Mesothelial cell of epicardium (in vitro differentiated cells): ENCODE measurements around the gene FAM210B. TPM values are rescaled to one million over a fixed set of nuclear protein-coding genes. Genes with fewer than 3 reads are reported as not detected.
A peak's percentile ranks its signal among the peaks of the same experiment; 100 is the strongest.

Source experiments
- DNase-seq, 2 experiments: peaks; one replicate each; pipeline ENCODE4 v3.0.0; 2021; ENCODE audit warnings: low spot score in 2 of 2; ENCODE audit not compliant: unreplicated experiment in 2 of 2
- H3K27ac Mint-ChIP-seq: 2 replicates; pipeline ENCODE4 v1.8.0; 2021; ENCODE audit warnings: mixed read lengths
- H3K27me3 Mint-ChIP-seq: 2 replicates; pipeline ENCODE4 v1.8.0; 2021; ENCODE audit warnings: low read depth, mixed read lengths
- H3K36me3 Mint-ChIP-seq: 2 replicates; pipeline ENCODE4 v1.8.0; 2021; ENCODE audit warnings: mixed read lengths
- H3K4me1 Mint-ChIP-seq: 2 replicates; pipeline ENCODE4 v1.8.0; 2021; ENCODE audit warnings: mixed read lengths
- H3K4me3 Mint-ChIP-seq: 2 replicates; pipeline ENCODE4 v1.8.0; 2021; ENCODE audit warnings: mild to moderate bottlenecking, moderate library complexity, mixed read lengths
- H3K9me3 Mint-ChIP-seq: 2 replicates; pipeline ENCODE4 v1.8.0; 2021; ENCODE audit warnings: mixed read lengths
- CTCF ChIP-seq: fragments of 200-600 bp; sonication (generic); IDR thresholded peaks from one replicate; pipeline ENCODE4 v1.5.0; 2021; ENCODE audit warnings: antibody characterized with exemption; ENCODE audit not compliant: unreplicated experiment
- total RNA-seq: library from RNA; stranded (reverse); gene quantifications from 3 replicates; pipeline ENCODE4 v1.2.1, GENCODE V29; 2021

FAM210B gene
- total RNA-seq, 1 donor from 2014 or later = 66.4 TPM

DNA sequence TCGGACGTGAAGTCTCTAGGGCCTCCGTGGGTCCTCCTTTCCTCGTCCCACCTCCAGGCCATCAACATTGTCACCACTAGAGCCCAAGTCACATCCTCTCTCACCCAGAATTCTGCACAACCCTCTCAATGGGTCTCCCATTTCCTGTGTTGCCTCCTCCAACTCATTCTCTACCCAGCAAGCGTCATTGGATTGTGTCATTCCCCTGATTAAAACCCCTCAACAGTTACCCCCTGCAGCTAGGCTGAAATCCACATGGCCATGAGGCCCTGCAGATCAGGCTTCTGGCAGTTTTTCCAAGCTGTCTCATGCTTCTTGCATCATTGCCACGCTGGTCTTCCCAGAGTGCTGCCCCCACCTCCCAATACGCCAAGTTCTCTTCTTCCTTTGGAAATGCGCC lies 12.9 kb upstream of the FAM210B start:
- Mint-ChIP-seq H3K36me3 (no peaks in the 10 kb centered on the region), H3K27ac (no peak overlapping the region), H3K9me3 (no peaks in the 10 kb centered on the region), H3K4me3 (no peak overlapping the region), H3K4me1 (peaks cover 22% of the 10 kb centered on the region), H3K27me3 (peaks cover 55% of the 10 kb centered on the region)
- TF ChIP-seq CTCF = no peak
- DNase-seq = no peak

GRCh38 chr20:56347628-56348304 lies 11.0 kb upstream of the FAM210B start:
- H3K4me1 Mint-ChIP-seq = peaks cover 22% of the 10 kb centered on the region
- H3K27me3 Mint-ChIP-seq = peaks cover 38% of the 10 kb centered on the region
- TF ChIP-seq CTCF = no peak
- peak overlapping the region; percentile 23 for H3K27ac Mint-ChIP-seq
- DNase-seq = no peak
- no peaks in the 10 kb centered on the region for H3K36me3 Mint-ChIP-seq
- H3K9me3 Mint-ChIP-seq = no peaks in the 10 kb centered on the region
- peak overlapping the region; percentile 10 for H3K4me3 Mint-ChIP-seq

DNA sequence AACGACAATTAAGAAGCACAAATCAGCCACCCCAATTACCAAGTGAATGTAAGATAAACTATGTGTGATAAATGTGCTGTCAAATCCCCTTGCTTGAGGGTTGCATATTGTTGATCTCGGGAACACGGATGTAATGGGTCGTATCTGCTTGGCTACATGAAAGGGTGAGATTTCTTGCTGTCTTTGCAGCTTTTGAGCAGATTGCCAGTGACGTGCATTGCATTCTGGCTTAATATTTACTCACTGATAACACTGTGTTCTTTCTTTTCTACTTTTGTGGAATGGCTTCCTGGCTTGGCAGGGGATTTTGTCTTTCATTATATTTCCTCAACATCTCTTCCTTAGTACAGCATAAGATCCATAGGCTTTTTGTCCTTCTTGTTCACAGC lies 10.5 kb upstream of the FAM210B start:
- DNase-seq = no peak
- peaks cover 22% of the 10 kb centered on the region for H3K4me1 Mint-ChIP-seq
- H3K9me3 Mint-ChIP-seq = no peaks in the 10 kb centered on the region
- H3K36me3 Mint-ChIP-seq = no peaks in the 10 kb centered on the region
- peaks cover 34% of the 10 kb centered on the region for H3K27me3 Mint-ChIP-seq
- TF ChIP-seq CTCF = no peak
- peak overlapping the region; percentile 10 for H3K4me3 Mint-ChIP-seq
- H3K27ac Mint-ChIP-seq = peak overlapping the region; percentile 23

GRCh38 chr20:56348746-56349145 lies 10.0 kb upstream of the FAM210B start:
- peaks cover 33% of the 10 kb centered on the region for H3K27me3 Mint-ChIP-seq
- no peaks in the 10 kb centered on the region for H3K9me3 Mint-ChIP-seq
- H3K36me3 Mint-ChIP-seq = no peaks in the 10 kb centered on the region
- no peak for DNase-seq
- peaks cover 19% of the 10 kb centered on the region for H3K4me1 Mint-ChIP-seq
- H3K4me3 Mint-ChIP-seq = no peak overlapping the region
- H3K27ac Mint-ChIP-seq = no peak overlapping the region
- TF ChIP-seq CTCF = no peak

DNA sequence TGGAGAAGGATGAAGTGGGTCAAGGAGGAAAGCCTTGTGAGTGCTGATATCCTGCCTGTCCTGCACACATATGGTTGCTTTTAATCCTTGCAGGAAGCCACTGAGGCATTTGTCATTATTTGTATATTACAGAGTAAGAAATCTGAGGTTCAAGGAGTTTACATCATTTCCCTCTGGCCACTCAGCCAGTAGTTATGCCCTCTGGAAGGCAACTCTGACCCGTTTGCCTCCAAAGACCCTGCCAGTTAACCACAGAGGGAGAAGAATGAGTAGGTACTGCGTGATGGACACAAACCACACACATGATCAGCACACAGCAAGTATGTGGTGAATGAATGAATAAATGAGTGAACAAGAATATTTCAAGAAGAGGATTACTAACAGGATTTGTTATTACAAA lies 7.9 kb upstream of the FAM210B start:
- TF ChIP-seq CTCF = no peak
- Mint-ChIP-seq H3K27me3 (peaks cover 16% of the 10 kb centered on the region), H3K9me3 (no peaks in the 10 kb centered on the region), H3K4me1 (peaks cover 17% of the 10 kb centered on the region), H3K36me3 (no peaks in the 10 kb centered on the region), H3K27ac (no peak overlapping the region), H3K4me3 (no peak overlapping the region)
- no peak for DNase-seq
